GM12873 (cell line): ENCODE results near the gene KRTAP9-9.
"Not testable (repeated sequence)": the region's sequence is repeated elsewhere in the genome, so short reads cannot be mapped to it uniquely, and the experiment has no call there.

ENCODE experiments used
- TF ChIP-seq, protein P1 (sequence below): IDR thresholded peaks from 2 replicates; pipeline ENCODE4 v1.5.1; 2012; ENCODE audit warnings: low read depth, mild to moderate bottlenecking, moderate library complexity, low read length, control low read depth; ENCODE audit not compliant: insufficient read depth; ENCODE audit errors: missing control alignments

Gene KRTAP9-9

DNA sequence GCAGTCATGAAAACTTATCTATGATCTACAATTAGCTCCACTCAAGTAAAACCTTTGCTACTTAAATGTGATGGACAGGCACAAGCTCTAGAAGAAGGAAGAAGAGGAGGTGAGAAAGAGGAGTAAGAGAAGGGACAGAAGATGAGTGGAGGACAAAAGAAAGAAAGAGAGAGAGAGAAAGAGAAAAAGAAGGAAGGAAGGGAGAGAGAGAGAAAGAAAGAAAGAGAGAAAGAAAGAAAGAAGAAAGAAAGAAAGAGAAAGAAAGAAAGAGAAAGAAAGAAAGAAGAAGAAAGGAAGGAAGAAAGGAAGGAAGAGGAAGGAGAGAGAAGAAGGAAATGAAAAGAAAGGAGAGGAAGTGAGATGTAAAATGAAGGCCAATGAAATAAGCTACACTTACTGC is 25.1 kb upstream of the KRTAP9-9 start:
- TF ChIP-seq, protein P1, sequence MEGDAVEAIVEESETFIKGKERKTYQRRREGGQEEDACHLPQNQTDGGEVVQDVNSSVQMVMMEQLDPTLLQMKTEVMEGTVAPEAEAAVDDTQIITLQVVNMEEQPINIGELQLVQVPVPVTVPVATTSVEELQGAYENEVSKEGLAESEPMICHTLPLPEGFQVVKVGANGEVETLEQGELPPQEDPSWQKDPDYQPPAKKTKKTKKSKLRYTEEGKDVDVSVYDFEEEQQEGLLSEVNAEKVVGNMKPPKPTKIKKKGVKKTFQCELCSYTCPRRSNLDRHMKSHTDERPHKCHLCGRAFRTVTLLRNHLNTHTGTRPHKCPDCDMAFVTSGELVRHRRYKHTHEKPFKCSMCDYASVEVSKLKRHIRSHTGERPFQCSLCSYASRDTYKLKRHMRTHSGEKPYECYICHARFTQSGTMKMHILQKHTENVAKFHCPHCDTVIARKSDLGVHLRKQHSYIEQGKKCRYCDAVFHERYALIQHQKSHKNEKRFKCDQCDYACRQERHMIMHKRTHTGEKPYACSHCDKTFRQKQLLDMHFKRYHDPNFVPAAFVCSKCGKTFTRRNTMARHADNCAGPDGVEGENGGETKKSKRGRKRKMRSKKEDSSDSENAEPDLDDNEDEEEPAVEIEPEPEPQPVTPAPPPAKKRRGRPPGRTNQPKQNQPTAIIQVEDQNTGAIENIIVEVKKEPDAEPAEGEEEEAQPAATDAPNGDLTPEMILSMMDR: no peak

DNA sequence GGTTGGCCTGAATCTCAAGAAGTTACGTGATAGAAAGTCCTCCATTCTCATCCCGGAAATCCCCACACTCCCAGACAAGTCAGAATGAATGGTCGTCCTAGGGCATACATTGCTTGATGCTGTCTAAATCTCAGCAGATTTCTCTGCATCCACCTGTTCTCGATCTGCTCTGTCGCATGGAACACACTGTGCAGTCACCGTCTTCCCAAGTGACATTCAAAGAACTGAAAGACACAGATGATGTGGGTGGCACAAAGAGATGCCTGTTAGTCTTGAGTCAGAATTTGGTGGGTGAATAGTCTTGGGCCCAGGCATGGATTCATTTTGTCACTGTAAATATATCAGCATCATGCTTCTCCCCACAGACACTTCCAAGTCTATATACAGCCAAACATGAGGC is 23.5 kb upstream of the KRTAP9-9 start:
- TF ChIP-seq, protein P1: no peak

DNA sequence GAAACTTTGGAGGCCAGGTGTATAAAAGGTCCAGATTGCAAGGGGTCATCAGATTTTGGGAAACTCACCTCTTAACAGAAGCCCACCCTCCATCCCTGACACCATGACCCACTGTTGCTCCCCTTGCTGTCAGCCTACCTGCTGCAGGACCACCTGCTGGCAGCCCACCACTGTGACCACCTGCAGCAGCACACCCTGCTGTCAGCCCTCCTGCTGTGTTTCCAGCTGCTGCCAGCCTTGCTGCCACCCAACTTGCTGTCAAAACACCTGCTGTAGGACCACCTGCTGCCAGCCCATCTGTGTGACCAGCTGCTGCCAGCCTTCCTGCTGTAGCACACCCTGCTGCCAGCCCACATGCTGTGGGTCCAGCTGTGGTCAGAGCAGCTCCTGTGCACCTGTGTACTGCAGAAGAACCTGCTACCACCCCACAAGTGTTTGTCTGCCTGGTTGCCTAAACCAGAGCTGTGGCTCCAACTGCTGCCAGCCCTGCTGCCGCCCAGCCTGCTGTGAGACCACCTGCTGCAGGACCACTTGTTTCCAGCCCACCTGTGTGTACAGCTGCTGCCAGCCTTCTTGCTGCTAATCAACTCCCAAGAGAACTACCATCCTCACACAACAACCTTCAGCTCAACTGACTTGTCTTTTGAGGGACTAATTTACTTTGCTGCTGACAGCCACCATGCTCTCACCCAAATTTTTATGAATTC is 22.6 kb upstream of the KRTAP9-9 start, which contains the start of gene KRTAP9-3:
TSS of gene KRTAP9-3 (plus strand) at position 51 of the 707 bp plus-strand sequence. CDS start at position 104, 53 bp downstream.
- TF ChIP-seq, protein P1: not testable (repeated sequence)

DNA sequence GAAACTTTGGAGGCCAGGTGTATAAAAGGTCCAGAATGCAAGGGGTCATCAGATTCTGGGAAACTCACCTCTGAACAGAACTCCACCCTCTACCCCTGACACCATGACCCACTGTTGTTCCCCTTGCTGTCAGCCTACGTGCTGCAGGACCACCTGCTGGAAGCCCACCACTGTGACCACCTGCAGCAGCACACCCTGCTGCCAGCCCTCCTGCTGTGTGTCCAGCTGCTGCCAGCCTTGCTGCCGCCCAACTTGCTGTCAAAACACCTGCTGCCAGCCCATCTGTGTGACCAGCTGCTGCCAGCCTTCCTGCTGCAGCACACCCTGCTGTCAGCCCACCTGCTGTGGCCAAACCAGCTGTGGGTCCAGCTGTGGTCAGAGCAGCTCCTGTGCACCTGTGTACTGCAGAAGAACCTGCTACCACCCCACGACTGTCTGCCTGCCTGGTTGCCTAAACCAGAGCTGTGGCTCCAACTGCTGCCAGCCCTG is 17.2 kb upstream of the KRTAP9-9 start, which contains the start of gene KRTAP9-8:
TSS of gene KRTAP9-8 (plus strand) at position 51 of the 489 bp plus-strand sequence. CDS start at position 104, 53 bp downstream.
- TF ChIP-seq, protein P1: not testable (repeated sequence)

DNA sequence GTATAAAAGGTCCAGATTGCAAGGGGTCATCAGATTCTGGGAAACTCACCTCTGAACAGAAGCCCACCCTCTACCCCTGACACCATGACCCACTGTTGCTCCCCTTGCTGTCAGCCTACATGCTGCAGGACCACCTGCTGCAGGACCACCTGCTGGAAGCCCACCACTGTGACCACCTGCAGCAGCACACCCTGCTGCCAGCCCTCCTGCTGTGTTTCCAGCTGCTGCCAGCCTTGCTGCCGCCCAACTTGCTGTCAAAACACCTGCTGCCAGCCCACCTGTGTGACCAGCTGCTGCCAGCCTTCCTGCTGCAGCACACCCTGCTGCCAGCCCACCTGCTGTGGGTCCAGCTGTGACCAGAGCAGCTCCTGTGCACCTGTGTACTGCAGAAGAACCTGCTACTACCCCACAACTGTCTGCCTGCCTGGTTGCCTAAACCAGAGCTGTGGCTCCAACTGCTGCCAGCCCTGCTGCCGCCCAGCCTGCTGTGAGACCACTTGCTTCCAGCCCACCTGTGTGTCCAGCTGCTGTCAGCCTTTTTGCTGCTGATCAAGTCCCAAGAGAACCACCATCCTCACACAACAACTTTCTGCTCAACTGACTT is 5.4 kb upstream of the KRTAP9-9 start, which contains the start of gene KRTAP9-4:
TSS of gene KRTAP9-4 (plus strand) at position 51 of the 604 bp plus-strand sequence. CDS start at position 85, 34 bp downstream.
- TF ChIP-seq, protein P1: not testable (repeated sequence)

DNA sequence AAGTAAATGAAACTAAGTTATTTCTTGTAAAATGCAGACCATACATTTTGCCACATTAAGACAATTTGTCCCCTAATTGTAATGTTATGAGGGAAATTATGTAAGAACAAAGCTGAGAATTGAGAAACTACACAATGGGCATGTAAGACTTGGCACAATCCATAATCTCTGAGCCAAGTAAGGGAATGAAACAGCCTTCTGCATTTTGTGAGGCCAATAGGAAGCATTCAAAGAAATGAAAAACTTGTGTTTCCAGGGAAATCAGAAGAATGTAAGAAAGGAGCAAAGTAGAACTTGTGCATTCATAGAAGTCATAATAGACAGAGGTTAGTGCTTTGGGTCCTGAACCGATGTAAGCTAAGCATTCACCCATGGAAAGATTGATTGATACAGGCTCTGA is 3.9 kb upstream of the KRTAP9-9 start:
- TF ChIP-seq, protein P1: no peak

- TF ChIP-seq, protein P1: no peak
Measured at GRCh38 chr17:41254861-41255260, 323 bp upstream of the KRTAP9-9 start.
